Left ventricle myocardium inferior (tissue), 1 donor: Measurements from ENCODE around the gene ZFP91. TPM values are rescaled to one million over a fixed set of nuclear protein-coding genes. Genes with fewer than 3 reads are reported as not detected.
A peak's percentile ranks its signal among the peaks of the same experiment; 100 is the strongest.
"Not testable (repeated sequence)": the region's sequence is repeated elsewhere in the genome, so short reads cannot be mapped to it uniquely, and the experiment has no call there.

Experiments used
- DNase-seq: peaks from one replicate; pipeline ENCODE4 v3.0.0-alpha.2; 2020
- H3K27ac ChIP-seq: fragments of 200-600 bp; replicated peaks from 2 replicates; pipeline ENCODE4 v1.8.0; 2021
- H3K27me3 ChIP-seq: fragments of 200-600 bp; 2 replicates; pipeline ENCODE4 v1.8.0; 2021; ENCODE audit warnings: low read depth
- H3K36me3 ChIP-seq: fragments of 200-600 bp; 2 replicates; pipeline ENCODE4 v1.8.0; 2021
- H3K4me1 ChIP-seq: fragments of 200-600 bp; 2 replicates; pipeline ENCODE4 v1.8.0; 2021
- H3K4me3 ChIP-seq: fragments of 200-600 bp; 2 replicates; pipeline ENCODE4 v1.8.0; 2021; ENCODE audit warnings: mild to moderate bottlenecking, moderate library complexity
- H3K9me3 ChIP-seq: fragments of 200-600 bp; replicated peaks from 2 replicates; pipeline ENCODE4 v1.8.0; 2021
- intact Hi-C: fragments of 100-400 bp; cut with micrococcal nuclease; formaldehyde crosslinking; loops from one replicate; pipeline ENCODE4 v1.11.0; 2022
- total RNA-seq: library from RNA; stranded (reverse); fragmentation: NEBNext Ultra II Directional; extraction: Animal tissue kit (Norgen Biotek cat#: 25700); gene quantifications from one replicate; pipeline ENCODE4 v1.2.1, GENCODE V29; 2021
- TF ChIP-seq, protein P1 (sequence below): fragments of 200-600 bp; IDR thresholded peaks from 2 replicates; pipeline ENCODE4 v1.8.0; 2021; ENCODE audit warnings: antibody characterized with exemption, mild to moderate bottlenecking, borderline replicate concordance
- donor health status: DM: no; HTN: yes; CAD: no; lungs with severe emphysema.

The ZFP91 gene
- total RNA-seq, 1 donor from 2014 or later, result 60.5 TPM

DNA sequence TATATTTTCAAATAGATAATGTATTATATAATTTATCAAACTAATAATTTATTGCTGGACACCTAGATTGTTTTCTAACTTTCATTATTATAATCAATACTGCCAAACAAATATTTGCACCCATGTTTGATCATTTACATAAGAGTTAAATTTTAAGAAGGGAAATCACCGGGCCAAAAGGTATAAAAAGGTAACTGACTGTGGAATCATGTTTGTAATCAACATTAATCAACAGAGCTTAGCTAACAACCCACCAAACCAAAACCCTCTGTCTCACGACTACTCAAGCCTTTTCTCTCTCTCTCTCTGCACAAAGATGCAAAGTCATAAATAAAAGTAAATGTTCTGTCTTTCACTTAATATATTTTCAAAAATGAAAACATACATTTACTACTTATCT, 18.0 kb upstream of the ZFP91 start:
- peaks cover 45% of the 10 kb centered on the region for H3K36me3 ChIP-seq
- DNase-seq, result no peak
- no peak overlapping the region for H3K4me3 ChIP-seq
- H3K27ac ChIP-seq, result no peak overlapping the region
- no peaks in the 10 kb centered on the region for H3K27me3 ChIP-seq
- TF ChIP-seq, protein P1, sequence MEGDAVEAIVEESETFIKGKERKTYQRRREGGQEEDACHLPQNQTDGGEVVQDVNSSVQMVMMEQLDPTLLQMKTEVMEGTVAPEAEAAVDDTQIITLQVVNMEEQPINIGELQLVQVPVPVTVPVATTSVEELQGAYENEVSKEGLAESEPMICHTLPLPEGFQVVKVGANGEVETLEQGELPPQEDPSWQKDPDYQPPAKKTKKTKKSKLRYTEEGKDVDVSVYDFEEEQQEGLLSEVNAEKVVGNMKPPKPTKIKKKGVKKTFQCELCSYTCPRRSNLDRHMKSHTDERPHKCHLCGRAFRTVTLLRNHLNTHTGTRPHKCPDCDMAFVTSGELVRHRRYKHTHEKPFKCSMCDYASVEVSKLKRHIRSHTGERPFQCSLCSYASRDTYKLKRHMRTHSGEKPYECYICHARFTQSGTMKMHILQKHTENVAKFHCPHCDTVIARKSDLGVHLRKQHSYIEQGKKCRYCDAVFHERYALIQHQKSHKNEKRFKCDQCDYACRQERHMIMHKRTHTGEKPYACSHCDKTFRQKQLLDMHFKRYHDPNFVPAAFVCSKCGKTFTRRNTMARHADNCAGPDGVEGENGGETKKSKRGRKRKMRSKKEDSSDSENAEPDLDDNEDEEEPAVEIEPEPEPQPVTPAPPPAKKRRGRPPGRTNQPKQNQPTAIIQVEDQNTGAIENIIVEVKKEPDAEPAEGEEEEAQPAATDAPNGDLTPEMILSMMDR, result no peak
- intact Hi-C loops, result no loop called here
- H3K9me3 ChIP-seq, result no peaks in the 10 kb centered on the region
- no peaks in the 10 kb centered on the region for H3K4me1 ChIP-seq

DNA sequence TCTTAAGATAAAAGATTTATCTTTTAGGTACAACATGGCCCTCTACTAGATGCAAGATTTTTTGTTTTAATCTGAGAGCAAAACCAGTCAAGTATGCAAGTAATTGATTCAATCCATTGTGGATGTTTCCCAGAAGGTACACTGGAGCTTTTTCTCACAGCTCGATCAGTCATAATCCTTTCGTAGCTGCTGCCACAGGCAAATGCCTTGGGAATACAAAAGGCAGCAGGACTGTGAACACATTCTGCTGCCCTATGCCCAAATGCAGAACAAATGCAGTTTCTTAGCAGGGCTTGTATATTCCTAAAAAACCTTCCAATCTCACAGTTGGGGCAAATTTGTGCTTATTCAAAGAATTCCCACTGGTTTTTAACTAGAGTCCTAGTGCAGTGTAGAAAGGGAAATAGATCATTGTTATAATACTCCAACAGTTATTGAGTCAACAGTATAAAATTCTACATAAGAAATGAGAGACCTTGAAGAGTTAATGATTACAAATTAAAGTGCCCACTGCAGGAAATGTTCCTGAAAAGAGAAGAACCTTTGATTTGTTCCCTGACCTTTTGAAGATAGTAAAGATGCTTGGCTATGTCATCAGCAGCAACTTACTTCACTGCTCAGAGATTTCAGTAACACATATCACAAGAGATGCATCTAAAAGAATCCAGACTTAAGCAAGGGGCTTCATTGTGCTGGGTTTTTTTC, 17.3 kb upstream of the ZFP91 start:
- Histone ChIP-seq H3K4me3 (no peak overlapping the region), H3K36me3 (peaks cover 46% of the 10 kb centered on the region), H3K4me1 (no peaks in the 10 kb centered on the region), H3K9me3 (no peaks in the 10 kb centered on the region), H3K27ac (no peak overlapping the region), H3K27me3 (no peaks in the 10 kb centered on the region)
- TF ChIP-seq, protein P1, result no peak
- intact Hi-C loops, result no loop called here
- DNase-seq, result no peak

DNA sequence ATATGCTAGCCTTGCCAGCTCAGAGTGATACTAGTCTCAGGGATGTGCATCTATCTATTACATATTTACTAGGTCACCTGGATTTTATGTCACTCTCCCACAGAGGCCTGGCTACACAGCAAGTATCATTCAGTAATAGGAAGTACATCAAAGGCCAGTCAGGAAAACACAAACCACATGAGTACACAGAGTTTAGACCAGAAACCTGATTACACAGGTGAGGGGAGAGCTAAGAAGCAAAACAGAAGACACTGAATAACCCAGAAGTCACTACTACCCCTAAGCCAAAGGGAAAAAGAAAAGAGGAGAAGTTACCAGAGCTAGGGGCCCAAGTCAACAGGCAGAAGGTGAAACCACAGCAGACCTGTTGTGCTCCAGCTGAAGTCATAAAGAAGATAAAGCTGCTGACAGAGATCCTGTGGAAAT, 16.5 kb upstream of the ZFP91 start:
- peaks cover 51% of the 10 kb centered on the region for H3K36me3 ChIP-seq
- TF ChIP-seq, protein P1, result no peak

DNA sequence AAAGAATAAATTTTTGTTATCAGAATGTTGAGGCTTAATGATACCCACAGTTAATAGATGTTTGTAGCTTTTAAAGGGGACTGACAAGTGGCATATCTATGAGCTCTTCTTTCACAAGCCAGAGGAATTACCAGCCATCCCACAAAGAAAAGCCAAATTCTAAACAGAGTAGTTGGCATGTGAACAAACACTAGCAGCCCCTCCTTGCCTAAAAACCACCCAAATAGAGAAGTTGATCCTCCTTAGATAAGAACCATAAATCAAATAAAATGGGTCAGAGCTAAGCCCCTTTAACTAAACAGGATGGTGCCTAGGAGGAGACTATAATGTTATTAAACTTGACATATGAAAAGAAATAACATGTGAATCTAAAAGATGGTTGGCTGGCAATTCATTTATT, 14.6 kb upstream of the ZFP91 start:
- Histone ChIP-seq H3K27ac (no peak overlapping the region), H3K4me1 (no peaks in the 10 kb centered on the region), H3K4me3 (no peak overlapping the region), H3K27me3 (no peaks in the 10 kb centered on the region), H3K9me3 (no peaks in the 10 kb centered on the region), H3K36me3 (peaks cover 65% of the 10 kb centered on the region)
- no peak for DNase-seq
- intact Hi-C loops, result no loop called here
- TF ChIP-seq, protein P1, result no peak

More for the DNA sequence above, 16.5 kb upstream of the ZFP91 start:
- no peak overlapping the region for H3K27ac ChIP-seq
- H3K9me3 ChIP-seq, result no peaks in the 10 kb centered on the region
- H3K4me3 ChIP-seq, result no peak overlapping the region
- H3K4me1 ChIP-seq, result no peaks in the 10 kb centered on the region
- no peaks in the 10 kb centered on the region for H3K27me3 ChIP-seq
- intact Hi-C loops, result no loop called here
- DNase-seq, result no peak

DNA sequence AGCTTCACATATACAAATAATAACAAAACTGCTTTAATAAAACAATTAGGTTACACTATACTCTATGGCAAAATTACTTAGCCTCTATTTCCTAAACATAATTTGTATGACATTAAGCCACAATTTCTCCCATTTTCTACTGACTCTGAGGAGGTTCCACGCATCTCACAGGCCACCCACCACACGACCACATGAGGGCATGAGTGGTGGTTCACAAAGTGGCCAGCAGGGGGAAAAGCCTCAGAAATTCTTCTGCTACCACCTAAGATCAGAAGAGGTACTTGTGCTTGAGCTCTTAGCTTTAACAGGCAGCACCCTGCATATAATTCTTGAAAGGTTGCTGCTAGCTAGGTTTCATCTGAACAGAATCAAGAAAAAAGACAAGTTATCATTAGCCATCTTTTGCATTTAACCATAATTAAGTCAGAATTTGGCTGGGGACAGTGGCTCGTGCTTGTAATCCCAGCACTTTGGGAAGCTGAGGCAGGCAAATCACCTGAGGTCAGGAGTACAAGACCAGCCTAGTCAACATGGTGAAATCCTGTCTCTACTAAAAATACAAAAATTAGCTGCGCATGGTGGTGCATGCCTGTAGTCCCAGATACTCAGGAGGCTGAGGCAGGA, 10.9 kb upstream of the ZFP91 start:
- intact Hi-C loops, result no loop called here
- Histone ChIP-seq H3K9me3 (no peaks in the 10 kb centered on the region), H3K27me3 (no peaks in the 10 kb centered on the region), H3K36me3 (peaks cover 50% of the 10 kb centered on the region), H3K4me3 (no peak overlapping the region), H3K4me1 (peaks cover 3% of the 10 kb centered on the region), H3K27ac (no peak overlapping the region)
- TF ChIP-seq, protein P1, result peak; percentile 79
- DNase-seq, result peak; percentile 30

DNA sequence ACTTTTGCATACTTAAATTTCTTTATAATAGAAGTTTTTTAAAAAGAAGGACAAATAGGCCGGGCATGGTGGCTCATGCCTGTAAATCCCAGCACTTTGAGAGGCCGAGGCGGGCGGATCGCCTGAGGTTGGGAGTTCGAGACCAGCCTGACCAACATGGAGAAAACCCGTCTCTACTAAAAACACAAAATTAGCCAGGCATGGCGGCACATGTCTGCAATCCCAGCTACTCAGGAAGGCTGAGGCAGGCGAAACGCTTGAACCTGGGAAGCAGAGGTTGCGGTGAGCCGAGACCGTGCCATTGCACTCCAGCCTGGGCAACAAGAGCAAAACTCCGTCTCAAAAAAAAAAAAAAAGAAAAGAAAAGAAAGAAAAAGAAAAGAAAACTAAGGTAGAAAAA, 6.0 kb upstream of the ZFP91 start:
- H3K4me3 ChIP-seq, intact Hi-C loops, H3K27me3 ChIP-seq: not testable (repeated sequence)

More for the DNA sequence above, 6.0 kb upstream of the ZFP91 start:
- Histone ChIP-seq H3K27ac (peak overlapping the region; percentile 51), H3K4me1 (peaks cover 50% of the 10 kb centered on the region), H3K36me3 (peaks cover 21% of the 10 kb centered on the region)
- DNase-seq, H3K9me3 ChIP-seq: not testable (repeated sequence)
